Endodermal cell (in vitro differentiated cells): ENCODE data around the gene ADARB1. TPM values are rescaled to one million over a fixed set of nuclear protein-coding genes. Genes with fewer than 3 reads are reported as not detected.
"Not testable (repeated sequence)": the region's sequence is repeated elsewhere in the genome, so short reads cannot be mapped to it uniquely, and the experiment has no call there.

Experiments used
- DNase-seq: peaks from one replicate; pipeline ENCODE4 v3.0.0-alpha.2; 2017
- H3K27ac ChIP-seq: 2 replicates; pipeline ENCODE4 v1.5.1; 2013; ENCODE audit warnings: mild to moderate bottlenecking, low read depth, low read length, moderate library complexity
- H3K27me3 ChIP-seq: 2 replicates; pipeline ENCODE4 v1.6.1; 2013; ENCODE audit warnings: mild to moderate bottlenecking, low read length, moderate library complexity; ENCODE audit not compliant: insufficient read depth, control insufficient read depth, poor library complexity, severe bottlenecking
- H3K36me3 ChIP-seq: 2 replicates; pipeline ENCODE4 v1.7.0; 2013; ENCODE audit warnings: mild to moderate bottlenecking, low read length, moderate library complexity; ENCODE audit not compliant: control insufficient read depth, insufficient read depth
- H3K4me1 ChIP-seq: one replicate; pipeline ENCODE4 v1.7.0; 2013; ENCODE audit warnings: low read length; ENCODE audit not compliant: control insufficient read depth, insufficient read depth
- H3K4me3 ChIP-seq: 2 replicates; pipeline ENCODE4 v1.5.1; 2013; ENCODE audit warnings: mild to moderate bottlenecking, low read length, moderate library complexity
- H3K9ac ChIP-seq: 2 replicates; pipeline ENCODE4 v1.6.1; 2013; ENCODE audit warnings: mild to moderate bottlenecking, low read length, moderate library complexity; ENCODE audit not compliant: poor library complexity, severe bottlenecking; ENCODE audit errors: extremely low read depth
- H3K9me3 ChIP-seq: 2 replicates; pipeline ENCODE4 v1.6.1; 2013; ENCODE audit warnings: mild to moderate bottlenecking, low read length, moderate library complexity; ENCODE audit not compliant: control insufficient read depth
- H3K27ac Mint-ChIP-seq: 2 replicates; pipeline ENCODE4 v1.8.0; 2020; ENCODE audit warnings: mixed read lengths
- H3K27me3 Mint-ChIP-seq: 2 replicates; pipeline ENCODE4 v1.8.0; 2021; ENCODE audit warnings: mild to moderate bottlenecking, mixed read lengths; ENCODE audit not compliant: insufficient read depth
- H3K36me3 Mint-ChIP-seq: 2 replicates; pipeline ENCODE4 v1.8.0; 2020; ENCODE audit warnings: low read depth, mixed read lengths
- H3K4me1 Mint-ChIP-seq: 2 replicates; pipeline ENCODE4 v1.8.0; 2020; ENCODE audit warnings: mixed read lengths
- H3K4me3 Mint-ChIP-seq: 2 replicates; pipeline ENCODE4 v1.8.0; 2020; ENCODE audit warnings: mild to moderate bottlenecking, moderate library complexity, mixed read lengths
- H3K9me3 Mint-ChIP-seq: 2 replicates; pipeline ENCODE4 v1.8.0; 2020; ENCODE audit warnings: mild to moderate bottlenecking, mixed read lengths
- CTCF ChIP-seq: fragments of 200-600 bp; sonication (generic); conservative IDR thresholded peaks from 2 replicates; pipeline ENCODE4 v1.5.0; 2021; ENCODE audit warnings: antibody characterized with exemption, mild to moderate bottlenecking
- WGBS, 2 experiments: methylation state at CpG; one replicate each; pipeline versions ENCODE4 v1.1.5 to v1.1.7; 2013; ENCODE audit warnings: missing lambda C conversion rate in 2 of 2, mixed read lengths in 1 of 2; ENCODE audit not compliant: insufficient coverage in 1 of 2, insufficient read length in 1 of 2; 5-methylcytosine and 5-hydroxymethylcytosine counted together
- total RNA-seq, 2 donors: library from RNA; stranded (reverse); fragmentation: NEBNext Ultra II Directional in 1 of 2; extraction: Animal tissue kit (Norgen Biotek cat#: 25700) in 1 of 2; gene quantifications; 2 replicates in 1 of 2; 3 replicates in 1 of 2; pipeline ENCODE4 v1.2.1, GENCODE V29; 2021

ADARB1 gene
- total RNA-seq, 2 donors from 2014 or later = 11.5 to 20.1 TPM

- Mint-ChIP-seq H3K4me3 (no peak overlapping the region), H3K27ac (no peak overlapping the region), H3K27me3 (peaks cover 12% of the 10 kb centered on the region), H3K36me3 (peaks cover 2% of the 10 kb centered on the region), H3K9me3 (peaks cover 25% of the 10 kb centered on the region), H3K4me1 (peaks cover 12% of the 10 kb centered on the region)
- Histone ChIP-seq H3K36me3 (no peaks in the 10 kb centered on the region), H3K9ac (no peak overlapping the region), H3K4me1 (peaks cover 11% of the 10 kb centered on the region), H3K4me3 (no peak overlapping the region), H3K27me3 (peaks cover 29% of the 10 kb centered on the region), H3K9me3 (peaks cover 10% of the 10 kb centered on the region), H3K27ac (no peak overlapping the region)
- peak; percentile 73 for DNase-seq
- TF ChIP-seq CTCF = peak; percentile 58
- 89% methylated on average over 6 to 12 of the region's 12 CpGs for WGBS, 2 experiments
Measured at GRCh38 chr21:45026826-45027225, 47.6 kb upstream of the ADARB1 start.

GRCh38 chr21:45027241-45028196 lies 46.9 kb upstream of the ADARB1 start:
- Histone ChIP-seq H3K9ac (no peak overlapping the region), H3K9me3 (peaks cover 10% of the 10 kb centered on the region), H3K27me3 (peaks cover 31% of the 10 kb centered on the region), H3K4me1 (peaks cover 11% of the 10 kb centered on the region), H3K27ac (no peak overlapping the region), H3K4me3 (no peak overlapping the region), H3K36me3 (no peaks in the 10 kb centered on the region)
- Mint-ChIP-seq H3K27me3 (peaks cover 9% of the 10 kb centered on the region), H3K36me3 (peaks cover 2% of the 10 kb centered on the region), H3K4me3 (no peak overlapping the region), H3K9me3 (peaks cover 25% of the 10 kb centered on the region), H3K4me1 (peaks cover 14% of the 10 kb centered on the region), H3K27ac (no peak overlapping the region)
- TF ChIP-seq CTCF = no peak
- no peak for DNase-seq
- 92 to 98% methylated on average over 13 to 20 of the region's 21 CpGs for WGBS, 2 experiments

- not testable (repeated sequence) for H3K36me3 ChIP-seq, H3K4me3 ChIP-seq, DNase-seq, H3K36me3 Mint-ChIP-seq, H3K9me3 ChIP-seq, H3K27ac ChIP-seq, H3K27ac Mint-ChIP-seq, H3K9ac ChIP-seq, H3K4me3 Mint-ChIP-seq
- 94 to 100% methylated on average over 2 to 12 of the region's 12 CpGs for WGBS, 2 experiments
- Mint-ChIP-seq H3K27me3 (peaks cover 10% of the 10 kb centered on the region), H3K4me1 (peaks cover 14% of the 10 kb centered on the region), H3K9me3 (peaks cover 14% of the 10 kb centered on the region)
- Histone ChIP-seq H3K27me3 (peaks cover 31% of the 10 kb centered on the region), H3K4me1 (peaks cover 11% of the 10 kb centered on the region)
Measured at GRCh38 chr21:45028645-45029044, 45.7 kb upstream of the ADARB1 start.
